Thyroid gland (tissue), 4 donors: ENCODE measurements around the gene HES7. TPM values are rescaled to one million over a fixed set of nuclear protein-coding genes. Genes with fewer than 3 reads are reported as not detected.

Source experiments
- DNase-seq, 2 donors: peaks; one replicate each; pipeline ENCODE4 v3.0.0-alpha.2; 2019
- H3K27ac ChIP-seq, 3 donors: fragments of 200-600 bp; sonication (generic); 1 replicate in 2 of 3; 2 replicates in 1 of 3; pipeline ENCODE4 v1.5.1; 2016 to 2019; ENCODE audit warnings: mild to moderate bottlenecking in 1 of 3, moderate library complexity in 1 of 3
- H3K27me3 ChIP-seq: fragments of 200-600 bp; sonication (generic); one replicate; pipeline ENCODE4 v1.5.1; 2019
- H3K36me3 ChIP-seq, 2 donors: fragments of 200-600 bp; sonication (generic); one replicate each; pipeline ENCODE4 v1.5.1; 2016 to 2019
- H3K4me1 ChIP-seq, 2 donors: fragments of 200-600 bp; sonication (generic); one replicate each; pipeline ENCODE4 v1.5.1; 2017 to 2019
- H3K4me3 ChIP-seq, 3 donors: fragments of 200-600 bp; sonication (generic); replicated peaks in 1 of 3; 1 replicate in 2 of 3; 2 replicates in 1 of 3; pipeline ENCODE4 v1.5.1; 2016; ENCODE audit warnings: mild to moderate bottlenecking in 1 of 3
- H3K9me3 ChIP-seq: fragments of 200-600 bp; sonication (generic); one replicate; pipeline ENCODE4 v1.5.1; 2017
- CTCF ChIP-seq, 6 experiments: fragments of 200-600 bp in 3 of 6; fragments of 450-650 bp in 3 of 6; sonication (generic) in 3 of 6; IDR thresholded peaks; one replicate each; pipeline ENCODE4 v1.5.1; 2016 to 2019; ENCODE audit warnings: antibody characterized with exemption in 6 of 6, mild to moderate bottlenecking in 2 of 6, inconsistent platforms in 1 of 6, moderate library complexity in 1 of 6
- POLR2A ChIP-seq, 2 donors: fragments of 450-650 bp; IDR thresholded peaks; one replicate each; pipeline ENCODE4 v1.6.1; 2017; ENCODE audit warnings: antibody characterized with exemption in 2 of 2, mild to moderate bottlenecking in 2 of 2, moderate library complexity in 1 of 2
- WGBS, 2 donors: methylation state at CpG; one replicate each; pipeline ENCODE4 v1.1.5; 2017; 5-methylcytosine and 5-hydroxymethylcytosine counted together
- intact Hi-C: fragments of 100-400 bp; cut with DNase I; formaldehyde crosslinking; loops from one replicate; pipeline ENCODE4 v1.15.1; 2023
- total RNA-seq, 4 donors: library from RNA; depleted of rRNA; stranded (reverse); fragments of >200 nt; gene quantifications; one replicate each; pipeline ENCODE4 v1.2.3, GENCODE V29; 2016

Gene HES7
- total RNA-seq, 4 donors from 2014 or later: 1.7 TPM; not detected in 3

GRCh38 chr17:8084250-8084649, 39.7 kb downstream of the HES7 start:
- no peak for TF ChIP-seq CTCF (IDR thresholded peaks at IDR 0.05)
- TF ChIP-seq POLR2A (IDR thresholded peaks at IDR 0.05): no peak
- Histone ChIP-seq H3K27me3 (no peaks in the 10 kb centered on the region), H3K9me3 (no peaks in the 10 kb centered on the region), H3K36me3 (no peaks in the 10 kb centered on the region), H3K27ac (no peak overlapping the region), H3K4me1 (peaks cover 0 to 12% of the 10 kb centered on the region in 2 donors), H3K4me3 (no peak overlapping the region)
- intact Hi-C loops: no loop called here
- no peak for DNase-seq
- WGBS, 2 donors: 89 to 97% methylated on average over 6 of the region's 6 CpGs

- H3K27ac ChIP-seq: no peak overlapping the region
- H3K4me3 ChIP-seq: no peak overlapping the region
- WGBS, 2 donors: 91 to 94% methylated on average over 10 of the region's 10 CpGs
- peaks cover 0 to 14% of the 10 kb centered on the region in 2 donors for H3K4me1 ChIP-seq
- H3K9me3 ChIP-seq: no peaks in the 10 kb centered on the region
- H3K27me3 ChIP-seq: peaks cover 5% of the 10 kb centered on the region
- no peaks in the 10 kb centered on the region for H3K36me3 ChIP-seq
- TF ChIP-seq POLR2A (IDR thresholded peaks at IDR 0.05) (no peak), CTCF (IDR thresholded peaks at IDR 0.05) (no peak)
- DNase-seq: no peak
- intact Hi-C loops: no loop called here
These were observed 41.6 kb downstream of the HES7 start for GRCh38 chr17:8082292-8082691.

- TF ChIP-seq POLR2A (IDR thresholded peaks at IDR 0.05): no peak
- intact Hi-C loops: no loop called here
- Histone ChIP-seq H3K27me3 (peaks cover 5% of the 10 kb centered on the region), H3K36me3 (no peaks in the 10 kb centered on the region), H3K4me1 (peaks cover 0 to 14% of the 10 kb centered on the region in 2 donors), H3K4me3 (no peak overlapping the region), H3K27ac (no peak overlapping the region), H3K9me3 (no peaks in the 10 kb centered on the region)
- WGBS, 2 donors: 95 to 96% methylated on average over 3 of the region's 3 CpGs
- no peak for DNase-seq
These were observed 42.0 kb downstream of the HES7 start for GRCh38 chr17:8081876-8082275.

- intact Hi-C loops: no loop called here
- TF ChIP-seq POLR2A (IDR thresholded peaks at IDR 0.05) (no peak), CTCF (IDR thresholded peaks at IDR 0.05) (no peak)
- H3K36me3 ChIP-seq: no peaks in the 10 kb centered on the region
- no peaks in the 10 kb centered on the region for H3K9me3 ChIP-seq
- H3K27ac ChIP-seq: no peak overlapping the region
- DNase-seq: no peak
- WGBS, 2 donors: 53 to 54% methylated on average over 12 to 17 of the region's 17 CpGs
- H3K4me3 ChIP-seq: no peak overlapping the region
- H3K27me3 ChIP-seq: peaks cover 5% of the 10 kb centered on the region
- peaks cover 0 to 14% of the 10 kb centered on the region in 2 donors for H3K4me1 ChIP-seq
These were observed 43.1 kb downstream of the HES7 start for GRCh38 chr17:8080799-8081219.

- intact Hi-C loops: no loop called here
- Histone ChIP-seq H3K4me1 (peaks cover 0 to 14% of the 10 kb centered on the region in 2 donors), H3K27ac (no peak overlapping the region), H3K4me3 (no peak overlapping the region), H3K9me3 (no peaks in the 10 kb centered on the region), H3K36me3 (no peaks in the 10 kb centered on the region), H3K27me3 (peaks cover 5% of the 10 kb centered on the region)
- DNase-seq: no peak
- no peak for TF ChIP-seq CTCF (IDR thresholded peaks at IDR 0.05)
- no peak for TF ChIP-seq POLR2A (IDR thresholded peaks at IDR 0.05)
- 45 to 48% methylated on average over 11 to 12 of the region's 25 CpGs for WGBS, 2 donors
These were observed 43.6 kb downstream of the HES7 start for GRCh38 chr17:8080208-8080798.
